ENCODE measurements around the gene AFTPH.

DNA sequence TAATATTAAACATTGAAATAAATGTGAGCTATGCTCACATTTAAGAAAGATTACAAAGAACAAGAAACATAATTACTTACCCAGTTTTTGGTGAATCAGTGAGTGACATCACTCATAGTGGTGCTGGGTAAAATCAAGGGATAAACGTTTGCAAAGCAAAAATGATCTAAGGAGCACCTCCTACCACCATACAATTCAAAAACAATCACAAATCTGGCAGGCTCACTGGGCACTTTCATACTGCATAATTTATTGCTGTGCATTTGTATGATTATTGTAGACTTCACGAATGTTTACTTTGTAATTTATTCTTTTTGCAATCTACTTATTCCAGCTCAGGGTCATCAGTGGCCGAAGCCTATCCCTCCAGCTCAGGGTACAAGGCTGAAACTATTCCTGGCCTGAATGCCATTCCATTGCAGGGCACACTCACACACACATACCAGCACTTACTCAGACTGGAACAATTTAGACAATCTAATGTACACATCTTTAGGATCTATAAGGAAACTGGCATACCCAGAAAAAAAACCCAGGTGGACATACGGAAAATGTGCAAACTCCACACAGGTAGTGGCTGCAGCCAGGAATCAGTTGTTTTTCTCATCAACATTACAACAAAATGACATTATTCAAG lies 34.4 kb downstream of the AFTPH start:
- TF ChIP-seq CEBPB (IDR thresholded peaks at IDR 0.05) (no peak), REST (IDR thresholded peaks at IDR 0.05; ENCODE audit: low read depth) (no peak), YY1 (IDR thresholded peaks at IDR 0.05; ENCODE audit: low read depth) (no peak), NFIC (IDR thresholded peaks at IDR 0.05) (no peak)
- TF ChIP-seq, protein P1, sequence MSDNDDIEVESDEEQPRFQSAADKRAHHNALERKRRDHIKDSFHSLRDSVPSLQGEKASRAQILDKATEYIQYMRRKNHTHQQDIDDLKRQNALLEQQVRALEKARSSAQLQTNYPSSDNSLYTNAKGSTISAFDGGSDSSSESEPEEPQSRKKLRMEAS (IDR thresholded peaks at IDR 0.05) = no peak
